ENCODE results near the gene CYP19A1.

CYP19A1 gene

GRCh38 chr15:51313074-51313393 is 25.4 kb downstream of the CYP19A1 start:
- H3K27me3 ChIP-seq (ENCODE audit: control insufficient read depth in 1 of 2, insufficient read depth in 2 of 2, low read length in 2 of 2) = no peaks in the 10 kb centered on the region
- peaks cover 4% of the 10 kb centered on the region for H3K4me1 ChIP-seq (ENCODE audit: control insufficient read depth, insufficient read depth, low read length)
- H3K9me3 ChIP-seq (ENCODE audit: control insufficient read depth in 2 of 2, low read length in 2 of 2) = no peaks in the 10 kb centered on the region
- no peaks in the 10 kb centered on the region for H3K36me3 ChIP-seq (ENCODE audit: control insufficient read depth in 2 of 2, insufficient read depth in 2 of 2, low read length in 2 of 2)
- no peak overlapping the region for H3K9ac ChIP-seq (ENCODE audit: low read length in 2 of 2)
- no peak overlapping the region for H3K27ac ChIP-seq (ENCODE audit: low read length)
- no peak overlapping the region for H3K4me3 ChIP-seq (ENCODE audit: low read length in 2 of 2)

GRCh38 chr15:51312166-51313073 is 26.0 kb downstream of the CYP19A1 start:
- Histone ChIP-seq H3K27me3 (ENCODE audit: control insufficient read depth in 1 of 2, insufficient read depth in 2 of 2, low read length in 2 of 2) (no peaks in the 10 kb centered on the region), H3K9me3 (ENCODE audit: control insufficient read depth in 2 of 2, low read length in 2 of 2) (no peaks in the 10 kb centered on the region), H3K27ac (ENCODE audit: low read length) (no peak overlapping the region), H3K4me3 (ENCODE audit: low read length in 2 of 2) (no peak overlapping the region), H3K4me1 (ENCODE audit: control insufficient read depth, insufficient read depth, low read length) (peaks cover 7% of the 10 kb centered on the region), H3K9ac (ENCODE audit: low read length in 2 of 2) (no peak overlapping the region), H3K36me3 (ENCODE audit: control insufficient read depth in 2 of 2, insufficient read depth in 2 of 2, low read length in 2 of 2) (no peaks in the 10 kb centered on the region)

- H3K9ac ChIP-seq (ENCODE audit: low read length in 2 of 2) = no peak overlapping the region
- no peak overlapping the region for H3K27ac ChIP-seq (ENCODE audit: low read length)
- no peaks in the 10 kb centered on the region for H3K9me3 ChIP-seq (ENCODE audit: control insufficient read depth in 2 of 2, low read length in 2 of 2)
- H3K4me3 ChIP-seq (ENCODE audit: low read length in 2 of 2) = no peak overlapping the region
- H3K27me3 ChIP-seq (ENCODE audit: control insufficient read depth in 1 of 2, insufficient read depth in 2 of 2, low read length in 2 of 2) = no peaks in the 10 kb centered on the region
- peaks cover 7% of the 10 kb centered on the region for H3K4me1 ChIP-seq (ENCODE audit: control insufficient read depth, insufficient read depth, low read length)
- H3K36me3 ChIP-seq (ENCODE audit: control insufficient read depth in 2 of 2, insufficient read depth in 2 of 2, low read length in 2 of 2) = no peaks in the 10 kb centered on the region
Measured at GRCh38 chr15:51311510-51311909, 26.9 kb downstream of the CYP19A1 start.

GRCh38 chr15:51310064-51310463 is 28.3 kb downstream of the CYP19A1 start:
- H3K4me1 ChIP-seq (ENCODE audit: control insufficient read depth, insufficient read depth, low read length) = peaks cover 7% of the 10 kb centered on the region
- no peaks in the 10 kb centered on the region for H3K27me3 ChIP-seq (ENCODE audit: control insufficient read depth in 1 of 2, insufficient read depth in 2 of 2, low read length in 2 of 2)
- no peaks in the 10 kb centered on the region for H3K9me3 ChIP-seq (ENCODE audit: control insufficient read depth in 2 of 2, low read length in 2 of 2)
- no peaks in the 10 kb centered on the region for H3K36me3 ChIP-seq (ENCODE audit: control insufficient read depth in 2 of 2, insufficient read depth in 2 of 2, low read length in 2 of 2)
- no peak overlapping the region for H3K27ac ChIP-seq (ENCODE audit: low read length)
- H3K4me3 ChIP-seq (ENCODE audit: low read length in 2 of 2) = no peak overlapping the region
- no peak overlapping the region for H3K9ac ChIP-seq (ENCODE audit: low read length in 2 of 2)

GRCh38 chr15:51307811-51308210 is 30.6 kb downstream of the CYP19A1 start:
- no peak overlapping the region for H3K27ac ChIP-seq (ENCODE audit: low read length)

GRCh38 chr15:51307325-51307724 is 31.1 kb downstream of the CYP19A1 start:
- H3K4me3 ChIP-seq (ENCODE audit: low read length in 2 of 2) = no peak overlapping the region
- no peak overlapping the region for H3K27ac ChIP-seq (ENCODE audit: low read length)
- no peaks in the 10 kb centered on the region for H3K27me3 ChIP-seq (ENCODE audit: control insufficient read depth in 1 of 2, insufficient read depth in 2 of 2, low read length in 2 of 2)
- H3K9ac ChIP-seq (ENCODE audit: low read length in 2 of 2) = no peak overlapping the region
- peaks cover 7% of the 10 kb centered on the region for H3K4me1 ChIP-seq (ENCODE audit: control insufficient read depth, insufficient read depth, low read length)
- H3K36me3 ChIP-seq (ENCODE audit: control insufficient read depth in 2 of 2, insufficient read depth in 2 of 2, low read length in 2 of 2) = no peaks in the 10 kb centered on the region
- H3K9me3 ChIP-seq (ENCODE audit: control insufficient read depth in 2 of 2, low read length in 2 of 2) = no peaks in the 10 kb centered on the region

More at GRCh38 chr15:51307811-51308210, 30.6 kb downstream of the CYP19A1 start:
- Histone ChIP-seq H3K36me3 (ENCODE audit: control insufficient read depth in 2 of 2, insufficient read depth in 2 of 2, low read length in 2 of 2) (no peaks in the 10 kb centered on the region), H3K27me3 (ENCODE audit: control insufficient read depth in 1 of 2, insufficient read depth in 2 of 2, low read length in 2 of 2) (no peaks in the 10 kb centered on the region), H3K4me1 (ENCODE audit: control insufficient read depth, insufficient read depth, low read length) (peaks cover 7% of the 10 kb centered on the region), H3K9me3 (ENCODE audit: control insufficient read depth in 2 of 2, low read length in 2 of 2) (no peaks in the 10 kb centered on the region), H3K4me3 (ENCODE audit: low read length in 2 of 2) (no peak overlapping the region), H3K9ac (ENCODE audit: low read length in 2 of 2) (no peak overlapping the region)

- H3K27me3 ChIP-seq (ENCODE audit: control insufficient read depth in 1 of 2, insufficient read depth in 2 of 2, low read length in 2 of 2) = no peaks in the 10 kb centered on the region
- H3K27ac ChIP-seq (ENCODE audit: low read length) = no peak overlapping the region
- peaks cover 12% of the 10 kb centered on the region for H3K4me1 ChIP-seq (ENCODE audit: control insufficient read depth, insufficient read depth, low read length)
- no peaks in the 10 kb centered on the region for H3K36me3 ChIP-seq (ENCODE audit: control insufficient read depth in 2 of 2, insufficient read depth in 2 of 2, low read length in 2 of 2)
- H3K4me3 ChIP-seq (ENCODE audit: low read length in 2 of 2) = no peak overlapping the region
- H3K9ac ChIP-seq (ENCODE audit: low read length in 2 of 2) = no peak overlapping the region
- H3K9me3 ChIP-seq (ENCODE audit: control insufficient read depth in 2 of 2, low read length in 2 of 2) = no peaks in the 10 kb centered on the region
Measured at GRCh38 chr15:51303462-51303980, 34.9 kb downstream of the CYP19A1 start.

- Histone ChIP-seq H3K4me1 (ENCODE audit: control insufficient read depth, insufficient read depth, low read length) (peaks cover 11% of the 10 kb centered on the region), H3K9ac (ENCODE audit: low read length in 2 of 2) (no peak overlapping the region), H3K36me3 (ENCODE audit: control insufficient read depth in 2 of 2, insufficient read depth in 2 of 2, low read length in 2 of 2) (no peaks in the 10 kb centered on the region), H3K27me3 (ENCODE audit: control insufficient read depth in 1 of 2, insufficient read depth in 2 of 2, low read length in 2 of 2) (no peaks in the 10 kb centered on the region), H3K9me3 (ENCODE audit: control insufficient read depth in 2 of 2, low read length in 2 of 2) (no peaks in the 10 kb centered on the region), H3K27ac (ENCODE audit: low read length) (no peak overlapping the region), H3K4me3 (ENCODE audit: low read length in 2 of 2) (no peak overlapping the region)
Measured at GRCh38 chr15:51302480-51302879, 35.9 kb downstream of the CYP19A1 start.

GRCh38 chr15:51299187-51300015 is 39.0 kb downstream of the CYP19A1 start:
- Histone ChIP-seq H3K9me3 (ENCODE audit: control insufficient read depth in 2 of 2, low read length in 2 of 2) (no peaks in the 10 kb centered on the region), H3K4me1 (ENCODE audit: control insufficient read depth, insufficient read depth, low read length) (peaks cover 11% of the 10 kb centered on the region), H3K27ac (ENCODE audit: low read length) (no peak overlapping the region), H3K4me3 (ENCODE audit: low read length in 2 of 2) (no peak overlapping the region), H3K27me3 (ENCODE audit: control insufficient read depth in 1 of 2, insufficient read depth in 2 of 2, low read length in 2 of 2) (no peaks in the 10 kb centered on the region), H3K9ac (ENCODE audit: low read length in 2 of 2) (no peak overlapping the region), H3K36me3 (ENCODE audit: control insufficient read depth in 2 of 2, insufficient read depth in 2 of 2, low read length in 2 of 2) (no peaks in the 10 kb centered on the region)

- Histone ChIP-seq H3K36me3 (ENCODE audit: control insufficient read depth in 2 of 2, insufficient read depth in 2 of 2, low read length in 2 of 2) (no peaks in the 10 kb centered on the region), H3K9ac (ENCODE audit: low read length in 2 of 2) (no peak overlapping the region), H3K27me3 (ENCODE audit: control insufficient read depth in 1 of 2, insufficient read depth in 2 of 2, low read length in 2 of 2) (no peaks in the 10 kb centered on the region), H3K4me3 (ENCODE audit: low read length in 2 of 2) (no peak overlapping the region), H3K9me3 (ENCODE audit: control insufficient read depth in 2 of 2, low read length in 2 of 2) (no peaks in the 10 kb centered on the region), H3K27ac (ENCODE audit: low read length) (no peak overlapping the region), H3K4me1 (ENCODE audit: control insufficient read depth, insufficient read depth, low read length) (peaks cover 11% of the 10 kb centered on the region)
Measured at GRCh38 chr15:51298620-51299019, 39.8 kb downstream of the CYP19A1 start.

All from stomach smooth muscle (tissue), 2 donors.